CD8-positive, alpha-beta memory T cell (primary cell): ENCODE data around the gene NEK9. TPM values are rescaled to one million over a fixed set of nuclear protein-coding genes. Genes with fewer than 3 reads are reported as not detected.

Source experiments
- CTCF ChIA-PET: fragments of 350-600 bp; sonication (Branson Sonifier 250); formaldehyde crosslinking; loops from one replicate; lab custom pipeline; 2021; ENCODE audit warnings: antibody characterized with exemption; lab: Charles Lee
- POLR2A ChIA-PET: fragments of 350-600 bp; sonication (Branson Sonifier 250); formaldehyde crosslinking; loops from one replicate; lab custom pipeline; 2021; ENCODE audit warnings: antibody characterized with exemption; lab: Charles Lee
- DNase-seq, 5 donors: peaks; one replicate each; pipeline versions ENCODE4 v3.0.0 to v3.0.0-alpha.2; 2020 to 2022; ENCODE audit warnings: mixed read lengths in 1 of 5
- H3K27ac ChIP-seq: one replicate; pipeline ENCODE4 v1.7.0; 2013; ENCODE audit warnings: low read depth, mild to moderate bottlenecking, low read length, moderate library complexity
- H3K27me3 ChIP-seq: 2 replicates; pipeline ENCODE4 v1.7.0; 2013; ENCODE audit warnings: low read length, mild to moderate bottlenecking; ENCODE audit not compliant: insufficient read depth, poor library complexity, severe bottlenecking
- H3K36me3 ChIP-seq: 2 replicates; pipeline ENCODE4 v1.7.0; 2013; ENCODE audit warnings: mild to moderate bottlenecking, low read length, moderate library complexity; ENCODE audit not compliant: insufficient read depth
- H3K4me1 ChIP-seq: 2 replicates; pipeline ENCODE4 v1.7.0; 2013; ENCODE audit warnings: mild to moderate bottlenecking, low read length, moderate library complexity; ENCODE audit not compliant: insufficient read depth
- H3K4me3 ChIP-seq: 2 replicates; pipeline ENCODE4 v1.7.0; 2013; ENCODE audit warnings: mild to moderate bottlenecking, low read length
- H3K9me3 ChIP-seq: 2 replicates; pipeline ENCODE4 v1.7.0; 2013; ENCODE audit warnings: mild to moderate bottlenecking, low read length
- H3K27ac Mint-ChIP-seq, 8 donors: one replicate each; pipeline ENCODE4 v1.8.0; 2020 to 2021; ENCODE audit warnings: mixed read lengths in 8 of 8, mild to moderate bottlenecking in 6 of 8, inconsistent platforms in 3 of 8, moderate library complexity in 3 of 8
- H3K27me3 Mint-ChIP-seq, 2 donors: one replicate each; pipeline ENCODE4 v1.8.0; 2020 to 2021; ENCODE audit warnings: mixed read lengths in 2 of 2, mild to moderate bottlenecking in 1 of 2, moderate library complexity in 1 of 2
- H3K36me3 Mint-ChIP-seq, 3 donors: one replicate each; pipeline ENCODE4 v1.8.0; 2020 to 2021; ENCODE audit warnings: mixed read lengths in 3 of 3, inconsistent platforms in 1 of 3, mild to moderate bottlenecking in 1 of 3
- H3K4me1 Mint-ChIP-seq, 3 donors: one replicate each; pipeline ENCODE4 v1.8.0; 2020 to 2021; ENCODE audit warnings: mixed read lengths in 3 of 3, inconsistent platforms in 1 of 3, mild to moderate bottlenecking in 1 of 3
- H3K4me3 Mint-ChIP-seq, 7 donors: one replicate each; pipeline ENCODE4 v1.8.0; 2020 to 2021; ENCODE audit warnings: mixed read lengths in 7 of 7, mild to moderate bottlenecking in 6 of 7, moderate library complexity in 4 of 7, inconsistent platforms in 2 of 7
- H3K9me3 Mint-ChIP-seq, 5 donors: one replicate each; pipeline ENCODE4 v1.8.0; 2020 to 2022; ENCODE audit warnings: mixed read lengths in 5 of 5, mild to moderate bottlenecking in 3 of 5, moderate library complexity in 2 of 5, inconsistent platforms in 1 of 5
- polyA plus RNA-seq: library from polyadenylated mRNA; unstranded; fragments of 300-500 nt; fragmentation: Illumina TruSeq; gene quantifications from one replicate; pipeline ENCODE4 v1.2.3, GENCODE V29; 2021
- total RNA-seq, 2 experiments: library from RNA; stranded (reverse); gene quantifications; one replicate each; pipeline ENCODE4 v1.2.3, GENCODE V29; 2021

NEK9 gene
- total and polyA plus RNA-seq, 3 experiments from 2014 or later = 18.0 to 74.0 (median 72.2) TPM

- H3K27ac Mint-ChIP-seq = peak overlapping the region in 1 of 8 donors; percentile 61
- peaks cover 0 to 18% (median 2%) of the 10 kb centered on the region in 3 donors for H3K36me3 Mint-ChIP-seq
- no peak for DNase-seq
- POLR2A ChIA-PET = interaction anchor here (0.6 kb wide), 1 partner anchor 291 kb away, joined by 5 read pairs; the partner anchor contains the start of gene YLPM1
- peaks cover 17 to 33% (median 22%) of the 10 kb centered on the region in 3 donors for H3K4me1 Mint-ChIP-seq
- no peaks in the 10 kb centered on the region for H3K9me3 Mint-ChIP-seq
- no peak overlapping the region for H3K4me3 Mint-ChIP-seq
- Histone ChIP-seq H3K36me3 (no peaks in the 10 kb centered on the region), H3K27ac (no peak overlapping the region), H3K4me3 (no peak overlapping the region), H3K27me3 (no peaks in the 10 kb centered on the region), H3K9me3 (no peaks in the 10 kb centered on the region), H3K4me1 (peaks cover 13% of the 10 kb centered on the region)
- CTCF ChIA-PET = no interaction called here
- no peaks in the 10 kb centered on the region for H3K27me3 Mint-ChIP-seq
Measured at GRCh38 chr14:75054421-75054820, 72.4 kb downstream of the NEK9 start.

GRCh38 chr14:75053396-75054291 is 73.2 kb downstream of the NEK9 start:
- Mint-ChIP-seq H3K36me3 (peaks cover 0 to 18% (median 2%) of the 10 kb centered on the region in 3 donors), H3K4me1 (peaks cover 20 to 36% (median 30%) of the 10 kb centered on the region in 3 donors), H3K4me3 (peak overlapping the region in 1 of 7 donors; percentile 63), H3K27me3 (no peaks in the 10 kb centered on the region), H3K9me3 (no peaks in the 10 kb centered on the region), H3K27ac (peak overlapping the region in 2 of 8 donors; percentile 61 to 64)
- POLR2A ChIA-PET = no interaction called here
- H3K4me1 ChIP-seq = peaks cover 16% of the 10 kb centered on the region
- H3K4me3 ChIP-seq = no peak overlapping the region
- H3K36me3 ChIP-seq = no peaks in the 10 kb centered on the region
- CTCF ChIA-PET = no interaction called here
- H3K27me3 ChIP-seq = no peaks in the 10 kb centered on the region
- H3K9me3 ChIP-seq = no peaks in the 10 kb centered on the region
- no peak for DNase-seq
- no peak overlapping the region for H3K27ac ChIP-seq

GRCh38 chr14:75051556-75051899 is 75.3 kb downstream of the NEK9 start:
- H3K9me3 ChIP-seq = no peaks in the 10 kb centered on the region
- CTCF ChIA-PET = interaction anchor here (1.1 to 1.4 kb wide), 2 partner anchors 11 to 14 kb away, joined by 3 read pairs; no protein-coding TSS in a partner anchor
- peak overlapping the region; percentile 71 for H3K4me3 ChIP-seq
- H3K36me3 Mint-ChIP-seq = peaks cover 0 to 17% (median 5%) of the 10 kb centered on the region in 3 donors
- no peaks in the 10 kb centered on the region for H3K27me3 Mint-ChIP-seq
- no peaks in the 10 kb centered on the region for H3K36me3 ChIP-seq
- H3K27me3 ChIP-seq = no peaks in the 10 kb centered on the region
- peaks cover 34 to 52% (median 49%) of the 10 kb centered on the region in 3 donors for H3K4me1 Mint-ChIP-seq
- H3K27ac ChIP-seq = peak overlapping the region; percentile 79
- peak overlapping the region; percentile 91 to 95 (median 94) for H3K4me3 Mint-ChIP-seq
- H3K9me3 Mint-ChIP-seq = no peaks in the 10 kb centered on the region
- H3K27ac Mint-ChIP-seq = peak overlapping the region; percentile 86 to 96 (median 95)
- no peak for DNase-seq
- peaks cover 16% of the 10 kb centered on the region for H3K4me1 ChIP-seq
- POLR2A ChIA-PET = interaction anchor here (0.5 to 3.3 kb wide), 5 partner anchors 12 to 510 kb away, joined by 3 to 12 read pairs (median 5); partner anchors contain the start of genes ACYP1 and EIF2B2

GRCh38 chr14:75050852-75051555 is 75.8 kb downstream of the NEK9 start, which contains the start of gene MLH3:
MLH3 (minus strand) TSS chr14:75051467; CDS start chr14:75049655, 1,812 bp downstream.
- no peaks in the 10 kb centered on the region for H3K27me3 Mint-ChIP-seq
- H3K9me3 Mint-ChIP-seq = no peaks in the 10 kb centered on the region
- peak within 1 kb of the TSS; percentile 91 to 95 (median 94) for H3K4me3 Mint-ChIP-seq
- ChIA-PET CTCF (interaction anchor here (1.1 to 1.4 kb wide), 2 partner anchors 11 to 14 kb away, joined by 3 read pairs; no protein-coding TSS in a partner anchor), POLR2A (interaction anchor here (0.5 to 3.3 kb wide), 3 partner anchors 13 to 288 kb away, joined by 3 to 12 read pairs (median 5); partner anchors contain the start of genes ACYP1 and EIF2B2)
- DNase-seq = peak; percentile 75 to 87 (median 77)
- H3K27me3 ChIP-seq = no peaks in the 10 kb centered on the region
- H3K27ac ChIP-seq = peak within 1 kb of the TSS; percentile 79
- peak within 1 kb of the TSS; percentile 71 for H3K4me3 ChIP-seq
- H3K9me3 ChIP-seq = no peaks in the 10 kb centered on the region
- peaks cover 16% of the 10 kb centered on the region for H3K4me1 ChIP-seq
- no peaks in the 10 kb centered on the region for H3K36me3 ChIP-seq
- H3K27ac Mint-ChIP-seq = peak within 1 kb of the TSS; percentile 86 to 96 (median 95)
- peaks cover 39 to 56% (median 52%) of the 10 kb centered on the region in 3 donors for H3K4me1 Mint-ChIP-seq
- peaks cover 0 to 17% (median 4%) of the 10 kb centered on the region in 3 donors for H3K36me3 Mint-ChIP-seq

GRCh38 chr14:75049731-75050201 is 77.1 kb downstream of the NEK9 start:
- ChIA-PET POLR2A (interaction anchor here (0.5 to 3.3 kb wide), 2 partner anchors 14 to 211 kb away, joined by 6 to 12 read pairs; partner anchors contain the start of gene ACYP1), CTCF (interaction anchor here (1.5 kb wide), 1 partner anchor 38 kb away, joined by 3 read pairs; no protein-coding TSS in a partner anchor)
- Mint-ChIP-seq H3K4me3 (peak overlapping the region; percentile 80 to 95 (median 86)), H3K9me3 (no peaks in the 10 kb centered on the region), H3K36me3 (peaks cover 0 to 14% (median 4%) of the 10 kb centered on the region in 3 donors), H3K4me1 (peaks cover 45 to 68% (median 63%) of the 10 kb centered on the region in 3 donors), H3K27me3 (no peaks in the 10 kb centered on the region), H3K27ac (peak overlapping the region in 5 of 8 donors; percentile 2 to 84 (median 50))
- peak overlapping the region; percentile 13 for H3K4me3 ChIP-seq
- no peaks in the 10 kb centered on the region for H3K9me3 ChIP-seq
- DNase-seq = no peak
- no peaks in the 10 kb centered on the region for H3K36me3 ChIP-seq
- no peaks in the 10 kb centered on the region for H3K27me3 ChIP-seq
- H3K4me1 ChIP-seq = peaks cover 16% of the 10 kb centered on the region
- no peak overlapping the region for H3K27ac ChIP-seq

- Mint-ChIP-seq H3K9me3 (no peaks in the 10 kb centered on the region), H3K4me3 (peak overlapping the region in 1 of 7 donors; percentile 91), H3K4me1 (peaks cover 49 to 74% (median 70%) of the 10 kb centered on the region in 3 donors), H3K27me3 (no peaks in the 10 kb centered on the region), H3K36me3 (peaks cover 0 to 16% (median 4%) of the 10 kb centered on the region in 3 donors), H3K27ac (peak overlapping the region in 1 of 8 donors; percentile 64)
- Histone ChIP-seq H3K9me3 (no peaks in the 10 kb centered on the region), H3K27ac (no peak overlapping the region), H3K4me3 (no peak overlapping the region), H3K27me3 (no peaks in the 10 kb centered on the region), H3K36me3 (no peaks in the 10 kb centered on the region), H3K4me1 (peaks cover 19% of the 10 kb centered on the region)
- DNase-seq = no peak
- POLR2A ChIA-PET = interaction anchor here (0.5 to 3.3 kb wide), 2 partner anchors 15 to 210 kb away, joined by 6 to 12 read pairs; partner anchors contain the start of gene ACYP1
- CTCF ChIA-PET = interaction anchor here (1.5 kb wide), 1 partner anchor 39 kb away, joined by 3 read pairs; no protein-coding TSS in a partner anchor
Measured at GRCh38 chr14:75049136-75049535, 77.7 kb downstream of the NEK9 start.

GRCh38 chr14:75048101-75048500 is 78.7 kb downstream of the NEK9 start:
- Mint-ChIP-seq H3K27me3 (no peaks in the 10 kb centered on the region), H3K36me3 (peaks cover 0 to 13% (median 4%) of the 10 kb centered on the region in 3 donors), H3K4me3 (no peak overlapping the region), H3K4me1 (peaks cover 53 to 75% (median 74%) of the 10 kb centered on the region in 3 donors), H3K9me3 (no peaks in the 10 kb centered on the region), H3K27ac (no peak overlapping the region)
- Histone ChIP-seq H3K4me3 (no peak overlapping the region), H3K4me1 (peaks cover 20% of the 10 kb centered on the region), H3K9me3 (no peaks in the 10 kb centered on the region), H3K27ac (no peak overlapping the region), H3K27me3 (no peaks in the 10 kb centered on the region), H3K36me3 (no peaks in the 10 kb centered on the region)
- CTCF ChIA-PET = no interaction called here
- POLR2A ChIA-PET = interaction anchor here (0.6 kb wide), 1 partner anchor 14 kb away, joined by 3 read pairs; no protein-coding TSS in a partner anchor
- DNase-seq = no peak
